ENCODE measurements around the gene UNC5B. TPM values are rescaled to one million over a fixed set of nuclear protein-coding genes. Genes with fewer than 3 reads are reported as not detected.

Gene UNC5B
- total RNA-seq, 4 donors from 2014 or later = 3.9 to 7.1 (median 5.7) TPM

DNA sequence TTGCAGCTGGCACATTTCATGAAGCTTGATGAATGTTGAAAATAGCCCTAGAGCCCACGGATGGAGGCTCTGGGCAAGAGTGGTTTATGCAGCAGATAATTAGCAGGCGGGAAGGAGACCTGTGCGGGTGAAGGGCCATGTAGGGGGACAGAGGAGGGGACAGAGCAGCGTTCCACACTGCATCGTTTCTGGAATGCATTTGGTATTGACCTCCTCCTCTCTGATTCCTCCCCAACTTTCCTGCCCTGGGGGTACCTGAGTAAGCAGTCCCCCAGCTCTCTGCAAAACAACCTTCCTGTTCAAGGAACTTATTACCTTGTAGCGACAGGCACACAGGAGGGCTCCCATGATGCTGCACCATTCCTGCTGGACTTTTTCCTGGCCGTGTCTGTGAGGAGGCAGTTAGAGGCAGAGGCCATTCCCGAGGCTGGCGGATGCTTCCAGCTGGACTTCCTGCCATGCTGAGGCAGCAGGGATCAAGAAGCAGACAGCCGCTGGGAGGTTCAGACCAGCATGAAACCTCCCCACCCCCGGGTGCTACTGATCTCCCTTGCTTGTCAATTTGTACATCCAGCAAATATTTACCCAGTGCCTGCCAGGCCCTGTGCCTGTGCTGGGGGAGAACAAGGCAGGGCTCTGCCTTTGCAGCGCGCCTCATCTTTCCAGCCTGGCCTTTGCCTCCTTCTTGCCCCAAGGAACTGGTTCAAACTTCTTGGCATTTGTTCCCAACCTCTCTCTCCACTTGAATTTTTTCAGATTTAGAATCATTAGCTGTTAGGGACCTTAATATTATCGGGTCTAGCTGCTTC lies 135.4 kb downstream of the UNC5B start:
- WGBS, 2 donors = 80 to 81% methylated on average over 9 to 14 of the region's 14 CpGs
- TF ChIP-seq, protein P1, sequence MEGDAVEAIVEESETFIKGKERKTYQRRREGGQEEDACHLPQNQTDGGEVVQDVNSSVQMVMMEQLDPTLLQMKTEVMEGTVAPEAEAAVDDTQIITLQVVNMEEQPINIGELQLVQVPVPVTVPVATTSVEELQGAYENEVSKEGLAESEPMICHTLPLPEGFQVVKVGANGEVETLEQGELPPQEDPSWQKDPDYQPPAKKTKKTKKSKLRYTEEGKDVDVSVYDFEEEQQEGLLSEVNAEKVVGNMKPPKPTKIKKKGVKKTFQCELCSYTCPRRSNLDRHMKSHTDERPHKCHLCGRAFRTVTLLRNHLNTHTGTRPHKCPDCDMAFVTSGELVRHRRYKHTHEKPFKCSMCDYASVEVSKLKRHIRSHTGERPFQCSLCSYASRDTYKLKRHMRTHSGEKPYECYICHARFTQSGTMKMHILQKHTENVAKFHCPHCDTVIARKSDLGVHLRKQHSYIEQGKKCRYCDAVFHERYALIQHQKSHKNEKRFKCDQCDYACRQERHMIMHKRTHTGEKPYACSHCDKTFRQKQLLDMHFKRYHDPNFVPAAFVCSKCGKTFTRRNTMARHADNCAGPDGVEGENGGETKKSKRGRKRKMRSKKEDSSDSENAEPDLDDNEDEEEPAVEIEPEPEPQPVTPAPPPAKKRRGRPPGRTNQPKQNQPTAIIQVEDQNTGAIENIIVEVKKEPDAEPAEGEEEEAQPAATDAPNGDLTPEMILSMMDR (IDR thresholded peaks at IDR 0.05) = no peak
- TF ChIP-seq POLR2A (IDR thresholded peaks at IDR 0.05) = no peak
- Histone ChIP-seq H3K27me3 (no peaks in the 10 kb centered on the region), H3K36me3 (no peaks in the 10 kb centered on the region), H3K4me1 (peaks cover 0 to 7% of the 10 kb centered on the region in 2 donors), H3K27ac (no peak overlapping the region), H3K9me3 (no peaks in the 10 kb centered on the region), H3K4me3 (replicated peaks in 1 of 3) (no peak overlapping the region)
- no peak for DNase-seq
- intact Hi-C loops (cut with DNase I) = no loop called here

DNA sequence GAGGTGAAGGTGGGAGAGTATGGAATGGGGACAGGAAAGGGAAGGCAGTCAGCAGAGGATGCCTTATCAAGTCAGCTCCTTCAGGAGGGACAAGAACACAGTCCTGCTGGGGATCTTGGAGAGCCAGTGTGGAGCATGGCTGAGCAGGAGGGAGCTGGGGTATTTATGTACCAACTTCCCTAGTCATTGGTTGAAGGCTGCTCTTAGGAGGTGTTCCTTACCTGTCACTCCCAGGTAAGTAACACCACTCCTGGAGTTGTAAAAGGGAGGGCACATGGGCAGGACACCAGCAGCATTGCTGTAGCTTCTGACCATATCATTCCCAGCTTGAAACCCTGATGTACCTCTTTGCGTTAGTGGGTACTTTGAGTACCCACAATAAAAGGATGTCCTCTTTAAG lies 136.5 kb downstream of the UNC5B start:
- no peak for DNase-seq

DNA sequence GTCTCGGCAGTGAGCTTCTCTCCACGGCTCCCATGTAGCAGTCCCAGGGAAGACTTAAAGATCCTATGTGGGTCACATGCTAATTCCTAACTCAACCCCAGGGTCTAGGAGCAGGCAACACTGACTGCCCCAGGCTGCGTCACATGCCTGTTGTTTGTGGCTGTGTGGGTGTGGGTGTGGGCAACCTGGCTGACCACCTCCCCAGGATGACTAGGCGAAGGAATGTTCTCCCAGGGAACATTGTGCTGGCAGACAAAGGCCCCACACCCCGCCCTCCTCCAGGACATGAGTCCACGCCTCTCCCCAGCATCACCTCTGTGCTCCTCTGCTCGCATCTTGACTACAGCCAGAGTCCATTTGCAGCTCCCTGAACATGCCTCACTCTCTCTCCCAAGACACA lies 137.0 kb downstream of the UNC5B start:
- Histone ChIP-seq H3K4me3 (replicated peaks in 1 of 3) (no peak overlapping the region), H3K36me3 (no peaks in the 10 kb centered on the region), H3K9me3 (no peaks in the 10 kb centered on the region), H3K27me3 (no peaks in the 10 kb centered on the region), H3K27ac (no peak overlapping the region), H3K4me1 (peaks cover 0 to 5% of the 10 kb centered on the region in 2 donors)
- no peak for DNase-seq
- TF ChIP-seq, protein P1 (IDR thresholded peaks at IDR 0.05) = no peak
- no peak for TF ChIP-seq POLR2A (IDR thresholded peaks at IDR 0.05)
- WGBS, 2 donors = 94 to 98% methylated on average over 5 to 7 of the region's 7 CpGs
- intact Hi-C loops (cut with DNase I) = no loop called here

More for the DNA sequence above, 136.5 kb downstream of the UNC5B start:
- intact Hi-C loops (cut with DNase I) = no loop called here
- Histone ChIP-seq H3K4me3 (replicated peaks in 1 of 3) (no peak overlapping the region), H3K4me1 (peaks cover 0 to 7% of the 10 kb centered on the region in 2 donors), H3K27ac (no peak overlapping the region), H3K36me3 (no peaks in the 10 kb centered on the region), H3K27me3 (no peaks in the 10 kb centered on the region), H3K9me3 (no peaks in the 10 kb centered on the region)
- TF ChIP-seq POLR2A (IDR thresholded peaks at IDR 0.05) = no peak
- TF ChIP-seq, protein P1 (IDR thresholded peaks at IDR 0.05) = no peak
- 100% methylated on average over 1 of the region's 1 CpG for WGBS, 2 donors

DNA sequence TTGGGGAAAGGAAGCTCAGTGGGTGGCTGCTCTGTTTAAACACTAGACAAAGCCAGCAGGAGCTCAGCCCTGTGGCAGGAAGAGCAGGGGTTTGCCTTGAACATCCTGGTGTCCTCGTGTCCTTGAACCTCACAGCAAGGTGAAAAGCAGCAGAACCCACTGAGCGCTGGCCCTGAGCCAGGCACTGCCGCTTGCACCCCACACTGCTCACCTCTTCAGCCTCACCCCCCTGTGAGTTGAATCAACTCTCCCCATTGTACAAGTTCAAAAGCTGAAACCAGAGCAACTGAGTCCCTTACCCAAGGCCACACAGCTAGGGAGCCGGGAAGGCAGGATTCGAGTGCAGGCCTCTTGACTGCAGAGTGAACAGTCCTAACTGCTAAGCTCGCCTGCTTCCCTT lies 138.7 kb downstream of the UNC5B start:
- no peaks in the 10 kb centered on the region for H3K4me1 ChIP-seq
- 79 to 86% methylated on average over 6 of the region's 6 CpGs for WGBS, 2 donors
- H3K36me3 ChIP-seq = no peaks in the 10 kb centered on the region
- H3K4me3 ChIP-seq (replicated peaks in 1 of 3) = no peak overlapping the region
- intact Hi-C loops (cut with DNase I) = no loop called here
- TF ChIP-seq, protein P1 (IDR thresholded peaks at IDR 0.05) = no peak
- no peak overlapping the region for H3K27ac ChIP-seq
- H3K9me3 ChIP-seq = no peaks in the 10 kb centered on the region
- no peaks in the 10 kb centered on the region for H3K27me3 ChIP-seq
- DNase-seq = no peak

DNA sequence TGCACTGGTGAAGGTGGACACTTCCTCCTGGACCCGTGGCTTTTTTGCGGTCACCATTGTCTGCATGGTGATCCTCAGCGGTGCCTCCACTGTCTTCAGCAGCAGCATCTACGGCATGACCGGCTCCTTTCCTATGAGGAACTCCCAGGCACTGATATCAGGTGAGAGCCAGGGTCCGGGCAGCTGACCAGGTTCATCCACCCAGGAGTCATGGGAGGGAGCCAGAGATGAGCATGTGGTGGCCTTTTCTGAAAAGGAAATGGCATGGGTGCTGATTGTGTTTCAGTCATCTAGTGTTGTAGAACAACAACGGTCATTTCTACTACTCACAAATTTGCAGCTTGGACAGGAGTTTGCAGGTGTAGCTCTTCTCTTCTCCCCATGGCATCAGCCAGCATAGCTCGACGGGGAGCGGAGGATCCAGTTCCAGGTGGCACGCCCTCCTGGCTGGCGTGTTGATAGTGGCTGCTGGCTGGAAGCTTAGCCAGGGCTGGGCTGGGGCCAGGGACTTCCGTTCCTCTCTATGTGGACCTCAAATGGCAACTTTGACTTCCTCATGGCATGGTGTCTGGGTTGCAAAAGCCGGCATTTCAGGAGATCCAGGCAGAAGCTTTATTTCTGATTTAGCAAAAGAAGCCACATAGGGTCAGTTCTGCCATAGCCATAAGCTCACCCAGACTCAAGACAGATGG lies 139.4 kb downstream of the UNC5B start:
- Histone ChIP-seq H3K27ac (no peak overlapping the region), H3K4me3 (replicated peaks in 1 of 3) (no peak overlapping the region), H3K4me1 (no peaks in the 10 kb centered on the region), H3K36me3 (no peaks in the 10 kb centered on the region), H3K27me3 (no peaks in the 10 kb centered on the region), H3K9me3 (no peaks in the 10 kb centered on the region)
- intact Hi-C loops (cut with DNase I) = no loop called here
- peak in 1 of 2 donors; percentile 35 for DNase-seq
- 85 to 98% methylated on average over 10 to 13 of the region's 14 CpGs for WGBS, 2 donors
- no peak for TF ChIP-seq POLR2A (IDR thresholded peaks at IDR 0.05)
- TF ChIP-seq, protein P1 (IDR thresholded peaks at IDR 0.05) = no peak

Data from thyroid gland (tissue), 4 donors.